Erythroblast (primary cell): ENCODE data around the gene TFRC.
"Not testable (repeated sequence)": the region's sequence is repeated elsewhere in the genome, so short reads cannot be mapped to it uniquely, and the experiment has no call there.

Experiments used
- DNase-seq, 2 experiments: peaks; one replicate each; lab custom pipeline; 2025; lab: John Stamatoyannopoulos, UW
- GATA1 ChIP-seq: IDR thresholded peaks from 2 replicates; pipeline ENCODE4 v1.6.1; 2011; ENCODE audit warnings: low read depth, mild to moderate bottlenecking, control low read depth, low read length, moderate library complexity
- POLR2A ChIP-seq: IDR thresholded peaks from 2 replicates; pipeline ENCODE4 v1.6.1; 2011; ENCODE audit warnings: mild to moderate bottlenecking, low read length

Gene TFRC

GRCh38 chr3:196081834-196082618 is at the start of gene TFRC:
Gene TFRC, minus strand, starts transcription at chr3:196082090. Its CDS starts 4,991 bp downstream, at chr3:196077099.
- peak; percentile 98 to 99 for DNase-seq
- TF ChIP-seq GATA1 (no peak), POLR2A (peak; percentile 100)

GRCh38 chr3:196128172-196128843 is 46.4 kb upstream of the TFRC start:
- TF ChIP-seq POLR2A (no peak), GATA1 (no peak)

GRCh38 chr3:196127308-196128040 is 45.6 kb upstream of the TFRC start:
- TF ChIP-seq GATA1 (no peak), POLR2A (peak; percentile 74)
- peak; percentile 91 to 93 for DNase-seq

More at GRCh38 chr3:196128172-196128843, 46.4 kb upstream of the TFRC start:
- no peak for DNase-seq

GRCh38 chr3:196124608-196125007 is 42.7 kb upstream of the TFRC start:
- no peak for DNase-seq
- TF ChIP-seq GATA1 (no peak), POLR2A (no peak)

- no peak for TF ChIP-seq POLR2A
- no peak for TF ChIP-seq GATA1
- DNase-seq = no peak
Measured at GRCh38 chr3:196122688-196123046, 40.8 kb upstream of the TFRC start.

- TF ChIP-seq GATA1 (no peak), POLR2A (no peak)
- DNase-seq = peak; percentile 58 to 61
Measured at GRCh38 chr3:196122021-196122687, 40.3 kb upstream of the TFRC start.

- no peak for DNase-seq
- TF ChIP-seq GATA1 (no peak), POLR2A (no peak)
Measured at GRCh38 chr3:196121066-196121465, 39.2 kb upstream of the TFRC start.

GRCh38 chr3:196120291-196120951 is 38.5 kb upstream of the TFRC start:
- TF ChIP-seq GATA1 (no peak), POLR2A (no peak)
- DNase-seq = no peak

GRCh38 chr3:196117809-196118208 is 35.9 kb upstream of the TFRC start:
- TF ChIP-seq GATA1 (no peak), POLR2A (no peak)
- no peak for DNase-seq

GRCh38 chr3:196115678-196116083 is 33.8 kb upstream of the TFRC start:
- no peak for TF ChIP-seq GATA1
- TF ChIP-seq POLR2A = no peak
- no peak for DNase-seq

- DNase-seq = no peak
- TF ChIP-seq GATA1 (no peak), POLR2A (no peak)
Measured at GRCh38 chr3:196111939-196112386, 30.1 kb upstream of the TFRC start.

GRCh38 chr3:196108075-196108743 is 26.3 kb upstream of the TFRC start:
- DNase-seq = peak; percentile 85 to 86
- no peak for TF ChIP-seq POLR2A
- peak; percentile 48 for TF ChIP-seq GATA1

GRCh38 chr3:196104707-196105106 is 22.8 kb upstream of the TFRC start:
- DNase-seq = not testable (repeated sequence)

- not testable (repeated sequence) for DNase-seq
Measured at GRCh38 chr3:196098365-196098980, 16.6 kb upstream of the TFRC start.
